ENCODE data around the gene CARD11. TPM values are rescaled to one million over a fixed set of nuclear protein-coding genes. Genes with fewer than 3 reads are reported as not detected.

The CARD11 gene
- total RNA-seq, 1 experiment from 2014 or later: 0.57 TPM

DNA sequence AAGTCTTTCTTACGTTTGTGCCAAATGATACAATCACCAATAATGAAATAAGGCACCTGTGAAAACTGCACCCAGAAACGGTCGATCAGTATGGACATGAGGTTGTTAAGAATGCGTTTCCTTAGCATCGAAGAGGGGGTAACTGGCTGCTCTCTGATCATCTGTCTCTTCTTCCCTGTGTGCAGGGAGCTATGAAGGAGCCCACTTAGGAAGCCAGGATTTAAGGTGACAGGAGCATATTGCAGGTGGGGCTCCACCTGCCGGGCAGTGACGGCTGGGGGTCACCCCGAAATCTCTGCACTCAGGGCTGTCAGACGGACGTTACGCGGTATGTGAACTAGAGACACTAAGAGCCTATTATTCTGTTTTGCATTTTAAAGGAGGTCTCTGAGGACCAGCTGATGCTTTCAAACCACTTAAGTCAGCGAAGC lies 64.5 kb downstream of the CARD11 start:
- Histone ChIP-seq H3K4me2 (ENCODE audit: low read length) (no peak overlapping the region), H3K27ac (ENCODE audit: low read depth, low read length) (no peak overlapping the region), H3K9me3 (ENCODE audit: control insufficient read depth in 1 of 2, insufficient read depth in 1 of 2, low read depth in 1 of 2, low read length in 2 of 2) (no peaks in the 10 kb centered on the region), H3K9me2 (ENCODE audit: insufficient read depth) (no peaks in the 10 kb centered on the region), H3K79me2 (ENCODE audit: insufficient read depth, low read length) (no peaks in the 10 kb centered on the region), H4K20me1 (ENCODE audit: insufficient read depth) (no peaks in the 10 kb centered on the region), H3K4me1 (ENCODE audit: control insufficient read depth in 1 of 2, insufficient read depth in 2 of 2, low read length in 2 of 2) (no peaks in the 10 kb centered on the region), H2AFZ (ENCODE audit: low read depth, low read length, poor library complexity, severe bottlenecking) (no peak overlapping the region), H3K9ac (ENCODE audit: low read length) (no peak overlapping the region), H3K36me3 (ENCODE audit: control insufficient read depth in 1 of 2, insufficient read depth in 2 of 2, low read length in 2 of 2) (no peaks in the 10 kb centered on the region), H3K4me3 (replicated peaks in 1 of 2; ENCODE audit: low read depth in 1 of 2, low read length in 2 of 2) (no peak overlapping the region), H3K27me3 (ENCODE audit: insufficient read depth, low read length) (no peaks in the 10 kb centered on the region)
- intact Hi-C loops (cut with micrococcal nuclease): no loop called here
- no TSS peak for BruUV-seq (replicated peaks)
- TF ChIP-seq FOSL1 (IDR thresholded peaks at IDR 0.05; ENCODE audit: low read depth) (no peak), POLR2A (IDR thresholded peaks at IDR 0.05; ENCODE audit: borderline replicate concordance, extremely low read depth, insufficient read depth, insufficient read length) (no peak), EZH2 (IDR thresholded peaks at IDR 0.05) (no peak), ZFX (IDR thresholded peaks at IDR 0.05) (no peak), ZNF274 (IDR thresholded peaks at IDR 0.05; ENCODE audit: low read depth, low read length) (no peak), CBX3 (IDR thresholded peaks at IDR 0.05; ENCODE audit: low read depth) (no peak), EZH2phosphoT487 (IDR thresholded peaks at IDR 0.05; ENCODE audit: borderline replicate concordance) (no peak), ELF1 (IDR thresholded peaks at IDR 0.05; ENCODE audit: borderline replicate concordance, low read depth) (no peak), JUND (IDR thresholded peaks at IDR 0.05) (no peak), REST (IDR thresholded peaks at IDR 0.05; ENCODE audit: low read depth) (no peak), ATF3 (IDR thresholded peaks at IDR 0.05) (no peak), POLR2AphosphoS5 (IDR thresholded peaks at IDR 0.05; ENCODE audit: low read depth, low read length) (no peak), EGR1 (IDR thresholded peaks at IDR 0.05; ENCODE audit: low read depth) (no peak), CTCF (IDR thresholded peaks at IDR 0.05 in 2 of 3, conservative IDR thresholded peaks at IDR 0.05 in 1 of 3; ENCODE audit: borderline replicate concordance in 1 of 3, insufficient read depth in 1 of 3, low read depth in 2 of 3, low read length in 2 of 3) (no peak), CEBPB (IDR thresholded peaks at IDR 0.05; ENCODE audit: low read depth) (no peak), TCF7L2 (IDR thresholded peaks at IDR 0.05; ENCODE audit: borderline replicate concordance, extremely low read depth, insufficient read depth, insufficient read length) (no peak), SP1 (IDR thresholded peaks at IDR 0.05; ENCODE audit: low read depth) (no peak), ZBTB33 (IDR thresholded peaks at IDR 0.05; ENCODE audit: extremely low read depth, insufficient replicate concordance, low read length) (no peak)
- TF ChIP-seq, protein P1, sequence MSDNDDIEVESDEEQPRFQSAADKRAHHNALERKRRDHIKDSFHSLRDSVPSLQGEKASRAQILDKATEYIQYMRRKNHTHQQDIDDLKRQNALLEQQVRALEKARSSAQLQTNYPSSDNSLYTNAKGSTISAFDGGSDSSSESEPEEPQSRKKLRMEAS (IDR thresholded peaks at IDR 0.05): no peak
- ChIA-PET CTCF (no interaction called here), RAD21 (ENCODE audit: low non-redundant PET in 1 of 2, low total read pairs in 2 of 2, uncharacterized antibody in 2 of 2, unreplicated experiment in 2 of 2) (no interaction called here), POLR2A (no interaction called here)
- ATAC-seq (no peak), DNase-seq (ENCODE audit: low read depth, low spot score) (no peak)
